K562 (cell line): ENCODE measurements around the gene TXNL4A. TPM values are rescaled to one million over a fixed set of nuclear protein-coding genes. Genes with fewer than 3 reads are reported as not detected.

Source experiments
- BHLHE40 ChIP-seq: IDR thresholded peaks from 2 replicates; pipeline ENCODE4 v1.6.1; 2011; ENCODE audit warnings: low read length, improper control_type of control experiment
- CREM ChIP-seq: IDR thresholded peaks from 2 replicates; pipeline ENCODE4 v1.6.1; 2014; ENCODE audit warnings: antibody characterized with exemption, low read depth
- EP300 ChIP-seq: IDR thresholded peaks from 2 replicates; pipeline ENCODE4 v1.6.1; 2012; ENCODE audit warnings: low read length, improper control_type of control experiment
- FOXM1 ChIP-seq, 2 experiments: fragments of 450-650 bp in 1 of 2; sonication (generic) in 1 of 2; formaldehyde crosslinking in 1 of 2; IDR thresholded peaks; 2 replicates each; pipeline versions ENCODE4 v1.6.1 to v1.9.0; 2017 to 2022; ENCODE audit warnings: low read depth in 2 of 2, mild to moderate bottlenecking in 2 of 2, missing genetic modification reagents in 1 of 2, moderate library complexity in 1 of 2
- L3MBTL2 ChIP-seq: fragments of 450-650 bp; IDR thresholded peaks from 2 replicates; pipeline ENCODE4 v1.6.1; 2016; ENCODE audit warnings: mild to moderate bottlenecking, moderate library complexity
- NRF1 ChIP-seq, 2 experiments: fragments of 450-650 bp; IDR thresholded peaks in 1 of 2; conservative IDR thresholded peaks in 1 of 2; 2 replicates each; pipeline ENCODE4 v1.6.1; 2014; ENCODE audit warnings: mild to moderate bottlenecking in 2 of 2
- PHF8 ChIP-seq: fragments of 200-600 bp; sonication (generic); IDR thresholded peaks from 2 replicates; pipeline ENCODE4 v1.6.1; 2012; ENCODE audit warnings: mixed run types, mild to moderate bottlenecking, inconsistent platforms, low read length, moderate library complexity, borderline replicate concordance
- SAP30 ChIP-seq: fragments of 200-600 bp; sonication (generic); IDR thresholded peaks from 2 replicates; pipeline ENCODE4 v1.6.1; 2012; ENCODE audit warnings: borderline replicate concordance, low read depth, mild to moderate bottlenecking, moderate library complexity, low read length, control low read depth, inconsistent platforms; ENCODE audit not compliant: insufficient read depth, poor library complexity, severe bottlenecking
- STAT5B ChIP-seq: fragments of 250-450 bp; sonication (Bioruptor Pico); IDR thresholded peaks from 2 replicates; pipeline ENCODE4 v1.8.0; 2021; ENCODE audit warnings: mild to moderate bottlenecking, inconsistent platforms
- YBX1 ChIP-seq: fragments of 450-650 bp; IDR thresholded peaks from 2 replicates; pipeline ENCODE4 v1.7.1; 2016; ENCODE audit warnings: mild to moderate bottlenecking
- ZBTB7A ChIP-seq: IDR thresholded peaks from 2 replicates; pipeline ENCODE4 v1.6.1; 2011; ENCODE audit warnings: low read depth, mild to moderate bottlenecking, low read length, moderate library complexity, borderline replicate concordance; ENCODE audit not compliant: control insufficient read depth
- ZFX ChIP-seq: sonication (generic); formaldehyde crosslinking; IDR thresholded peaks from 2 replicates; pipeline ENCODE4 v1.8.0; 2022; ENCODE audit warnings: mild to moderate bottlenecking, missing genetic modification reagents, moderate library complexity
- ZNF384 ChIP-seq: IDR thresholded peaks from 2 replicates; pipeline ENCODE4 v1.6.1; 2012; ENCODE audit warnings: low read depth, low read length, improper control_type of control experiment
- ZNF431 ChIP-seq: sonication (generic); formaldehyde crosslinking; IDR thresholded peaks from 2 replicates; pipeline ENCODE4 v1.8.0; 2022; ENCODE audit warnings: mild to moderate bottlenecking, missing genetic modification reagents
- ZNF766 ChIP-seq: fragments of 200-800 bp; sonication (Bioruptor generic); conservative IDR thresholded peaks from 2 replicates; pipeline ENCODE4 v1.6.1; 2016; ENCODE audit warnings: missing genetic modification characterization, missing compliant biosample characterization
- polyA plus RNA-seq, 8 experiments: library from polyadenylated mRNA; depleted of rRNA in 4 of 8; stranded (reverse) in 5 of 8; unstranded in 3 of 8; fragments of >200 nt; fragmentation: Nextera tagmentation in 2 of 8; fragmentation: Illumina TruSeq in 1 of 8; extraction: Ambion mirVana in 2 of 8; extraction: Trizol in 1 of 8; gene quantifications; 2 replicates each; pipeline versions ENCODE4 v1.2.1 to v1.2.3, GENCODE V29; 2011 to 2014; ENCODE audit warnings: inconsistent platforms in 1 of 8, missing spikeins in 1 of 8
- total RNA-seq, 7 experiments: library from RNA; depleted of rRNA in 6 of 7; stranded (reverse); fragments of >200 nt in 6 of 7; fragmentation: Illumina TruSeq in 2 of 7; extraction: Trizol in 2 of 7; gene quantifications; 2 replicates each; pipeline versions ENCODE4 v1.2.1 to v1.2.3, GENCODE V29; 2011 to 2021; ENCODE audit warnings: low replicate concordance in 1 of 7
- TF ChIP-seq, protein P1 (sequence below): fragments of 450-650 bp; IDR thresholded peaks from 2 replicates; pipeline ENCODE4 v1.6.1; 2016
- TF ChIP-seq, protein P2 (sequence below), 2 experiments: fragments of 450-650 bp; conservative IDR thresholded peaks; 2 replicates each; pipeline ENCODE4 v1.6.1; 2017; ENCODE audit warnings: mild to moderate bottlenecking in 2 of 2, moderate library complexity in 2 of 2
- TF ChIP-seq, protein P3 (sequence below): fragments of 250-450 bp; sonication (Bioruptor Pico); IDR thresholded peaks from 2 replicates; pipeline ENCODE4 v1.4.0; 2020; ENCODE audit warnings: mild to moderate bottlenecking
- TF ChIP-seq, protein P4 (sequence below): fragments of 450-650 bp; formaldehyde crosslinking; conservative IDR thresholded peaks from 2 replicates; pipeline ENCODE4 v1.4.0; 2022; ENCODE audit warnings: mild to moderate bottlenecking, missing genetic modification characterization

Gene TXNL4A
- total and polyA plus RNA-seq, 9 of the 15 experiments (the other 6 are each of a cell fraction or from before 2014, with no cell fraction given), result 27.0 to 132 (median 87.5) TPM

DNA sequence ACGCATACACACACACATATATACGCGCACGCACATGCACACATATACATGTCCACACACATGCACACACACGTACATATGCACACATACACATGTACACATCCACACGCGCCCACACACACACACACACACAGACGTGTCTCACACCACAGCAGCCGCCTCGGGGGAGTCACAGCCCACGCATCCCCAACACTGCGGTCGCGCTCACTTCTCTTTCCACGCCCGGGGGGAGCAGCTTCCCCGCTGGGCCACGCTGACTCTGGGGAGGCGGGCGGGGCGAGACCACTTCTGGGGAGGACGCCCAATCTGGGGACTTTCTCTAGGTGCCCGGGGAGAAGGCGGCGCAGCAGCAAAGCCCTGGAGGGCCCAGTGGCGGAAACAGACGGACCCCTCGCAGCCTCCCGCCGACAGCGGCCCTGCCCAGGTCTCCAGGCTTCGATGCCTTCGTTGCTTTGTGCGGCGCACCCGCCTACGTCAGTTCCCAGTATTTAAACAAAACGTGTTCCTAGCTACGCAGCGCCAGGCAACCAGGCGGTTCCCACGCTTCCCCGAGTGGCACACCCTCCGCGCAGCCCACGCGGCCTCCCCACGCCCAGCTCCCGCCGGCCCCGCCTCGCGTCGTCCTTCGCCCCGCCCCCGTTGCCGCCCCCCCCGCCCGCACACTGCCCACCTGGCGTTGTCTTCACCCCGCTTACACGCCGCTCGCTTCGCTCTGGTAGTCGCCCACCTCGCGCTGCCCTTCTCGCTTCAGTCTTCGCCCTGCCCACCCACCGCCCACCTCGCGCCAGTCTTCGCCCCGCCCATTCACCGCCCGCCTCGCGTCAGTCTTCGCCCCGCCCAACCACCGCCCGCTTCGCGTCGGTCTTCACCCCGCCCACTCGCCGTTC, 45.1 kb upstream of the TXNL4A start (continued):
- no peak for TF ChIP-seq ZNF384
- peak; percentile 50; the same call in 1 of the 2 replicates for TF ChIP-seq PHF8
- peak; percentile 43 for TF ChIP-seq SAP30
- no peak for TF ChIP-seq YBX1
- TF ChIP-seq STAT5B (CRISPR knock-in tag), result no peak
- 0 out of 2 replicates have a peak, but pooled peaks have one; percentile 7 for TF ChIP-seq BHLHE40
- TF ChIP-seq ZFX, result peak; percentile 38; the same call in 1 of the 2 replicates
- TF ChIP-seq, protein P1, sequence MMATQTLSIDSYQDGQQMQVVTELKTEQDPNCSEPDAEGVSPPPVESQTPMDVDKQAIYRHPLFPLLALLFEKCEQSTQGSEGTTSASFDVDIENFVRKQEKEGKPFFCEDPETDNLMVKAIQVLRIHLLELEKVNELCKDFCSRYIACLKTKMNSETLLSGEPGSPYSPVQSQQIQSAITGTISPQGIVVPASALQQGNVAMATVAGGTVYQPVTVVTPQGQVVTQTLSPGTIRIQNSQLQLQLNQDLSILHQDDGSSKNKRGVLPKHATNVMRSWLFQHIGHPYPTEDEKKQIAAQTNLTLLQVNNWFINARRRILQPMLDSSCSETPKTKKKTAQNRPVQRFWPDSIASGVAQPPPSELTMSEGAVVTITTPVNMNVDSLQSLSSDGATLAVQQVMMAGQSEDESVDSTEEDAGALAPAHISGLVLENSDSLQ, result peak; percentile 80
- peak; percentile 69; the same call in 1 of the 2 replicates for TF ChIP-seq ZBTB7A
- TF ChIP-seq ZNF431 (CRISPR knock-in tag), result no peak
- no peak for TF ChIP-seq FOXM1 (IDR thresholded peaks at IDR 0.05; ENCODE audit: low read depth)
- no peak for TF ChIP-seq FOXM1 (CRISPR knock-in tag; IDR thresholded peaks at IDR 0.05; ENCODE audit: low read depth)
- no peak for TF ChIP-seq EP300
- peak; percentile 57; the same call in 1 of the 2 replicates for TF ChIP-seq L3MBTL2
- no peak for TF ChIP-seq ZNF766 (CRISPR knock-in tag)
- TF ChIP-seq, protein P2, sequence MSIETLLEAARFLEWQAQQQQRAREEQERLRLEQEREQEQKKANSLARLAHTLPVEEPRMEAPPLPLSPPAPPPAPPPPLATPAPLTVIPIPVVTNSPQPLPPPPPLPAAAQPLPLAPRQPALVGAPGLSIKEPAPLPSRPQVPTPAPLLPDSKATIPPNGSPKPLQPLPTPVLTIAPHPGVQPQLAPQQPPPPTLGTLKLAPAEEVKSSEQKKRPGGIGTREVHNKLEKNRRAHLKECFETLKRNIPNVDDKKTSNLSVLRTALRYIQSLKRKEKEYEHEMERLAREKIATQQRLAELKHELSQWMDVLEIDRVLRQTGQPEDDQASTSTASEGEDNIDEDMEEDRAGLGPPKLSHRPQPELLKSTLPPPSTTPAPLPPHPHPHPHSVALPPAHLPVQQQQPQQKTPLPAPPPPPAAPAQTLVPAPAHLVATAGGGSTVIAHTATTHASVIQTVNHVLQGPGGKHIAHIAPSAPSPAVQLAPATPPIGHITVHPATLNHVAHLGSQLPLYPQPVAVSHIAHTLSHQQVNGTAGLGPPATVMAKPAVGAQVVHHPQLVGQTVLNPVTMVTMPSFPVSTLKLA (conservative IDR thresholded peaks at IDR 0.05), result peak; percentile 86 to 92
- TF ChIP-seq, protein P3, sequence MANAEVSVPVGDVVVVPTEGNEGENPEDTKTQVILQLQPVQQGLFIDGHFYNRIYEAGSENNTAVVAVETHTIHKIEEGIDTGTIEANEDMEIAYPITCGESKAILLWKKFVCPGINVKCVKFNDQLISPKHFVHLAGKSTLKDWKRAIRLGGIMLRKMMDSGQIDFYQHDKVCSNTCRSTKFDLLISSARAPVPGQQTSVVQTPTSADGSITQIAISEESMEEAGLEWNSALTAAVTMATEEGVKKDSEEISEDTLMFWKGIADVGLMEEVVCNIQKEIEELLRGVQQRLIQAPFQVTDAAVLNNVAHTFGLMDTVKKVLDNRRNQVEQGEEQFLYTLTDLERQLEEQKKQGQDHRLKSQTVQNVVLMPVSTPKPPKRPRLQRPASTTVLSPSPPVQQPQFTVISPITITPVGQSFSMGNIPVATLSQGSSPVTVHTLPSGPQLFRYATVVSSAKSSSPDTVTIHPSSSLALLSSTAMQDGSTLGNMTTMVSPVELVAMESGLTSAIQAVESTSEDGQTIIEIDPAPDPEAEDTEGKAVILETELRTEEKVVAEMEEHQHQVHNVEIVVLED, result no peak
- peak in 1 of 2 experiments; percentile 20; a peak in 2 of 4 replicates for TF ChIP-seq NRF1 (conservative IDR thresholded peaks at IDR 0.05 in 1 of 2, IDR thresholded peaks at IDR 0.05 in 1 of 2)
- peak; percentile 74; the same call in 1 of the 2 replicates for TF ChIP-seq CREM
- TF ChIP-seq, protein P4, sequence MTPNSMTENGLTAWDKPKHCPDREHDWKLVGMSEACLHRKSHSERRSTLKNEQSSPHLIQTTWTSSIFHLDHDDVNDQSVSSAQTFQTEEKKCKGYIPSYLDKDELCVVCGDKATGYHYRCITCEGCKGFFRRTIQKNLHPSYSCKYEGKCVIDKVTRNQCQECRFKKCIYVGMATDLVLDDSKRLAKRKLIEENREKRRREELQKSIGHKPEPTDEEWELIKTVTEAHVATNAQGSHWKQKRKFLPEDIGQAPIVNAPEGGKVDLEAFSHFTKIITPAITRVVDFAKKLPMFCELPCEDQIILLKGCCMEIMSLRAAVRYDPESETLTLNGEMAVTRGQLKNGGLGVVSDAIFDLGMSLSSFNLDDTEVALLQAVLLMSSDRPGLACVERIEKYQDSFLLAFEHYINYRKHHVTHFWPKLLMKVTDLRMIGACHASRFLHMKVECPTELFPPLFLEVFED (CRISPR knock-in tag), result no peak
